ENCODE results near the gene C9orf72. TPM values are rescaled to one million over a fixed set of nuclear protein-coding genes. Genes with fewer than 3 reads are reported as not detected.

The C9orf72 gene
- total RNA-seq, 1 donor from 2014 or later = 20.3 TPM

DNA sequence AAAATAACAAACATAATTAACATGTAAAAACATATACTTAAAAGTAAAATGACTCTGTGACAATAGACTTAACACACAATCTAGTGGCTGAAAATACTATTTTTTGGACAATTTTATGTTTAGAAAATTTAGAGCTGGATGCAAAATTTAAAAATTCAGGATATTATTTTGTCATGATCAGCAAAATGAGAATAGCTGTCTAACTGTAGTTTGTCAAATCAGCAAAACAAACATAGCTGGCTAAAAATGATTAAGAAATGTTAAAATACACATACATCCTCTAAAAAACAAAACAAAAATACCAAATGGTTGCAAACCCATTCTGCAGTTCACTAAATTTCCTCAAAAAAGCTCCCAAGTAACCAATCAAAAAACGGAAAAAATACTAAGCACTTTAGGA, 18.6 kb downstream of the C9orf72 start:
- FAIRE-seq (no peak), DNase-seq (ENCODE audit: low read depth) (no peak)
- Histone ChIP-seq H3K4me3 (ENCODE audit: low read depth, low read length) (no peak overlapping the region), H3K36me3 (ENCODE audit: control insufficient read depth, insufficient read depth, low read length) (peaks cover 3% of the 10 kb centered on the region), H3K27me3 (ENCODE audit: control insufficient read depth, insufficient read depth, low read length) (no peaks in the 10 kb centered on the region)
- TF ChIP-seq, protein P1, sequence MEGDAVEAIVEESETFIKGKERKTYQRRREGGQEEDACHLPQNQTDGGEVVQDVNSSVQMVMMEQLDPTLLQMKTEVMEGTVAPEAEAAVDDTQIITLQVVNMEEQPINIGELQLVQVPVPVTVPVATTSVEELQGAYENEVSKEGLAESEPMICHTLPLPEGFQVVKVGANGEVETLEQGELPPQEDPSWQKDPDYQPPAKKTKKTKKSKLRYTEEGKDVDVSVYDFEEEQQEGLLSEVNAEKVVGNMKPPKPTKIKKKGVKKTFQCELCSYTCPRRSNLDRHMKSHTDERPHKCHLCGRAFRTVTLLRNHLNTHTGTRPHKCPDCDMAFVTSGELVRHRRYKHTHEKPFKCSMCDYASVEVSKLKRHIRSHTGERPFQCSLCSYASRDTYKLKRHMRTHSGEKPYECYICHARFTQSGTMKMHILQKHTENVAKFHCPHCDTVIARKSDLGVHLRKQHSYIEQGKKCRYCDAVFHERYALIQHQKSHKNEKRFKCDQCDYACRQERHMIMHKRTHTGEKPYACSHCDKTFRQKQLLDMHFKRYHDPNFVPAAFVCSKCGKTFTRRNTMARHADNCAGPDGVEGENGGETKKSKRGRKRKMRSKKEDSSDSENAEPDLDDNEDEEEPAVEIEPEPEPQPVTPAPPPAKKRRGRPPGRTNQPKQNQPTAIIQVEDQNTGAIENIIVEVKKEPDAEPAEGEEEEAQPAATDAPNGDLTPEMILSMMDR (IDR thresholded peaks at IDR 0.05; ENCODE audit: insufficient read depth, low read length, severe bottlenecking) = no peak

DNA sequence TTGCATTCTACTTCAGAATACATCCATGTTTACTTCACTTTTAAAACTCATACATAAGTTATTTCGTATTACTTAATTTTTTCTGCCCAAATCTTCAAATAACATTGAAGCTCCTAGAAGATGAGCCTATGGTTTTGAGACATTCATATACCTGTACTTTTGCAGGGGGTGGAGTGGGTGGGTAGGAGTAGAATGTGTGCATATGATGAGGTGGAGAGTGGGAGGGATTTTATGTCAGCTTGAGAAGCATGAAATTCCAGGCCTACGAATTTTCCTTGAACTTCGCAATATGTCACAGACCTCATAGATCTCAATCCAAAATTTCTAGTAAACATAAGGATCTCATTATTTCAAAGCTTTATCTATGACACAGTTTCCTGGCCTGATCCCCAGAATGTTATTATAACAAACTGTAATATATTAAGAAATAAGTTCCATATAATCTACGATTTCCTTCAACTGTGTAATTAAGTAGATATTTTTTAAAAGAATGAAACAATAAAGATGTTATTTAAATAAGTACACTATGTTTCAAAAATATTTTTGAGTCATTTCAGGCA, 24.0 kb downstream of the C9orf72 start:
- no peak for FAIRE-seq
- H3K36me3 ChIP-seq (ENCODE audit: control insufficient read depth, insufficient read depth, low read length) = no peaks in the 10 kb centered on the region
- TF ChIP-seq, protein P1 (IDR thresholded peaks at IDR 0.05; ENCODE audit: insufficient read depth, low read length, severe bottlenecking) = no peak
- no peak overlapping the region for H3K4me3 ChIP-seq (ENCODE audit: low read depth, low read length)
- no peak for DNase-seq (ENCODE audit: low read depth)
- no peaks in the 10 kb centered on the region for H3K27me3 ChIP-seq (ENCODE audit: control insufficient read depth, insufficient read depth, low read length)

DNA sequence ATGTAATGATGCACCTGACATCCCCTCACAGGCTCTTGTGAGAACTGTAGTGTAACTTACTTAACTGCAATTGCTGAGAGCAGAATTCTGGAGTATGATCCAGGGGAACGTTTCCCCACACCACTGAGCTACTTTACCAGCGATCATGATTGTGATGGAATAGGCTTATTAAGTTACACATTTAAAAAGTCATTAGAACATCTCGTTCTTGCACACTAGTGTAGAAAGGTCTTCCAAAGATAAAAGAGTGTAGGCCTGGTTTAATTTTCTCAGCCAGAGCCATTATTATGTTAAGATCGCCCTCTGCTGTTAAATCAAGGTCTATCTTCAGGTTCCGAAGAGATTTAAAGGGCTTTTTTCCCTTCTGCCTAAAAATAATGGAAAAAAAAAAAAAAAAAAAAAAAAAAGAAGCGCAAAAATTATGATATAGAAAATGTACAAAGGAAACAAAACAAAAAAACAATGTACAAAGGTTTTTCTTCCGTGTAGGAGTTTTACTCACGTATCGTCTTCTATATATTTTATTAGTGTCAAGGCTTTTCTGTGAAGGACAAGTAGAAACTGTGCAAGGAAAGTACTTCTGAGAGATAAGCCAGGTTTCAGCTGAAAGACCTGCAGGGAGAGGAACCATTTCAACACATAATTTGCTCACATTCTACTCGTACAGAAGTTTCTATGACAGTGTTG, 25.1 kb downstream of the C9orf72 start:
- DNase-seq (ENCODE audit: low read depth) = peak; percentile 52
- FAIRE-seq = no peak
- H3K36me3 ChIP-seq (ENCODE audit: control insufficient read depth, insufficient read depth, low read length) = no peaks in the 10 kb centered on the region
- H3K4me3 ChIP-seq (ENCODE audit: low read depth, low read length) = no peak overlapping the region
- no peaks in the 10 kb centered on the region for H3K27me3 ChIP-seq (ENCODE audit: control insufficient read depth, insufficient read depth, low read length)
- TF ChIP-seq, protein P1 (IDR thresholded peaks at IDR 0.05; ENCODE audit: insufficient read depth, low read length, severe bottlenecking) = peak; percentile 21

DNA sequence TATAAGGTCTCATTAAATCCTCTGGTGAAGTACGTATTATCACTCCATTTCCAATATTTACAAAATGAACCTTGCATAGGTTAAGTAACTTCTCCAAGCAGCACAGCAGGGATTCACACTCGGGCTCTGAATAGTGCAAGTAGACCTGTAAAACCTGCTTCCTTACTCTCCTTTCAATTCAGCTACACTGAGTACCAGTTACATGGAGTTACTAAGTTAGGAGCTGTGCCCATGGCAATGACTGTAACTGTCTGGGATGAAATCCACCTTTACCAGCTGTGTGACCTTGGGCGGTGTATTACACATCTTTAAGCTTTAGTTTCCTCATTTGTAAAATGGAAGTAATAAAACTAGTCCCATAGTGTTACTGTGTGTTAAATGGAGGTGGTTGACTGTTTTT, 27.8 kb downstream of the C9orf72 start:
- Histone ChIP-seq H3K36me3 (ENCODE audit: control insufficient read depth, insufficient read depth, low read length) (no peaks in the 10 kb centered on the region), H3K4me3 (ENCODE audit: low read depth, low read length) (no peak overlapping the region), H3K27me3 (ENCODE audit: control insufficient read depth, insufficient read depth, low read length) (no peaks in the 10 kb centered on the region)
- no peak for DNase-seq (ENCODE audit: low read depth)
- TF ChIP-seq, protein P1 (IDR thresholded peaks at IDR 0.05; ENCODE audit: insufficient read depth, low read length, severe bottlenecking) = no peak
- no peak for FAIRE-seq

DNA sequence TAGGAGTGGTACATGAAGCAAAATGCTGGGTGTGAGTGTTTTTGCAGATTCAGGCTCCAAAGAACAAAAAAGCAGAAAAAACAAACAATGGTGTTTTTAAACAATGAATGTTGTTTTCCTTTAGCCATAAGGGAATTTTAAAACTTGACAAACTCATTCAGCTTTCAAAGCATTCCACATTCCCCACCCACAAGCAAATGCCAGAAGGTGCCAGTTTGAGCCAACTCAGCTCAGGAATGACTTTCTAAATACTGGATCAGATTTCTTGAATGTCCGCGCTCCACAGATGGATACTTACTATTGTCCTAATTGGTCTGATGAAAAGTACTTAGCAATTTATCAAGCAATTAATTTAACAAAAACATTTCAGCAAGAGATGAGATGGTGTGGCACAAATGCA, 30.8 kb downstream of the C9orf72 start:
- H3K4me3 ChIP-seq (ENCODE audit: low read depth, low read length) = no peak overlapping the region
- TF ChIP-seq, protein P1 (IDR thresholded peaks at IDR 0.05; ENCODE audit: insufficient read depth, low read length, severe bottlenecking) = no peak
- no peaks in the 10 kb centered on the region for H3K36me3 ChIP-seq (ENCODE audit: control insufficient read depth, insufficient read depth, low read length)
- DNase-seq (ENCODE audit: low read depth) (no peak), FAIRE-seq (no peak)
- H3K27me3 ChIP-seq (ENCODE audit: control insufficient read depth, insufficient read depth, low read length) = no peaks in the 10 kb centered on the region

DNA sequence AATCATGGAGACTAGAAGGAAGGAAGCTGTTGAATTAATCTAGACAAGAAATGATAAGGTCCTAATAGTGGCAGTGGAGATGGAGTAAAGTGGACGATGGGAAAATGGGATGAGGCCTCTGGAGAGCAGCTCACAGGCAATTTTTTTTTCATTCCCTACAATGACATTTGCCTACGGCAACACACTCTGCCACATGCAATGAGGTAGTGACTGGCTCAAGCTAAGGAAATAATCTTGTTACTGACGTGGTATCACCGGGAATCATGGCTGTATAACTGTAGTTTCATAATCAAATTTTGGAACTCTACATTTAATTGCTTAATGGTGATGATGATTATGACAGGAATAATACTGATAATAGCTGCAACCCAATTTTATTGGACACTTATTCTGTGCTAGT, 31.5 kb downstream of the C9orf72 start:
- no peak for FAIRE-seq
- Histone ChIP-seq H3K36me3 (ENCODE audit: control insufficient read depth, insufficient read depth, low read length) (no peaks in the 10 kb centered on the region), H3K4me3 (ENCODE audit: low read depth, low read length) (no peak overlapping the region), H3K27me3 (ENCODE audit: control insufficient read depth, insufficient read depth, low read length) (no peaks in the 10 kb centered on the region)
- TF ChIP-seq, protein P1 (IDR thresholded peaks at IDR 0.05; ENCODE audit: insufficient read depth, low read length, severe bottlenecking) = no peak
- no peak for DNase-seq (ENCODE audit: low read depth)

All from bronchial epithelial cell (primary cell).